GM12864 (cell line): Measurements from ENCODE around the gene HOXC9.

Experiments used
- DNase-seq: peaks from one replicate; pipeline ENCODE4 v3.0.0-alpha.2; 2011; ENCODE audit warnings: low read depth
- H3K4me3 ChIP-seq: 2 replicates; pipeline ENCODE4 v1.5.1; 2011; ENCODE audit warnings: mild to moderate bottlenecking, low read depth, low read length, control low read depth
- TF ChIP-seq, protein P1 (sequence below): IDR thresholded peaks from 2 replicates; pipeline ENCODE4 v1.5.1; 2011; ENCODE audit warnings: low read depth, mild to moderate bottlenecking, moderate library complexity, low read length, control low read depth, inconsistent platforms; ENCODE audit errors: missing control alignments

The HOXC9 gene

DNA sequence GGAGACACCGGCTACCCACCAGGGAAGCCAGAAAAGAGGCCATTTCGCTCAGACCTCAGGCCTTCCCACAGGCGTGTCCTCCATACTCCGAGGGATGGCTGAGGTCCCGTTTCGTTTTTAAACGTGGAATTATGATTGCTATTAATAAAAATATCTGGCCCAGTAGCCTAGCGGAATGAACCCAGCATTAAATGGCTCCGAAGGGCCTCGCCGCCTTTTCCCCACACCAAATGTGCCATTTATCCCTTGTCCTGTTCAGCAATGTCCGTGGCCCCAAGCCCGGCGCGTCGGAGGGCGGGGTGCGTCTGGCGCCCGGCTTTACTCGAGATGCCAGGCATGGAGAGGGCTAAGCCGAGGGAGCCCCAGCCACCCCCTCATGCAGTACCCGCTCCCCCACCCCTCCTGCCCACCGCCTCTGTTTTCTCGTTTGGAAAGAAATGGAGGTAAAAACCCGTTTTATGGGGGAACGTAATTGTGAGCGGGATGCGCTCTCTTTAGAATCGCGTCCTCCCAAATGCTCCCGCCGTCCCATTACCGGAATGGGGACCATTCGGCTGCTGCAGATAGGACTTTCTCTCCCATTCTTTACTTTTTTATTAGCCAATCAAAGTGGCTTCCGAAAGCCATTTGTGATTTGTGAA, 14.5 kb downstream of the HOXC9 start:
- no peak overlapping the region for H3K4me3 ChIP-seq
- TF ChIP-seq, protein P1, sequence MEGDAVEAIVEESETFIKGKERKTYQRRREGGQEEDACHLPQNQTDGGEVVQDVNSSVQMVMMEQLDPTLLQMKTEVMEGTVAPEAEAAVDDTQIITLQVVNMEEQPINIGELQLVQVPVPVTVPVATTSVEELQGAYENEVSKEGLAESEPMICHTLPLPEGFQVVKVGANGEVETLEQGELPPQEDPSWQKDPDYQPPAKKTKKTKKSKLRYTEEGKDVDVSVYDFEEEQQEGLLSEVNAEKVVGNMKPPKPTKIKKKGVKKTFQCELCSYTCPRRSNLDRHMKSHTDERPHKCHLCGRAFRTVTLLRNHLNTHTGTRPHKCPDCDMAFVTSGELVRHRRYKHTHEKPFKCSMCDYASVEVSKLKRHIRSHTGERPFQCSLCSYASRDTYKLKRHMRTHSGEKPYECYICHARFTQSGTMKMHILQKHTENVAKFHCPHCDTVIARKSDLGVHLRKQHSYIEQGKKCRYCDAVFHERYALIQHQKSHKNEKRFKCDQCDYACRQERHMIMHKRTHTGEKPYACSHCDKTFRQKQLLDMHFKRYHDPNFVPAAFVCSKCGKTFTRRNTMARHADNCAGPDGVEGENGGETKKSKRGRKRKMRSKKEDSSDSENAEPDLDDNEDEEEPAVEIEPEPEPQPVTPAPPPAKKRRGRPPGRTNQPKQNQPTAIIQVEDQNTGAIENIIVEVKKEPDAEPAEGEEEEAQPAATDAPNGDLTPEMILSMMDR = no peak
- DNase-seq = no peak

DNA sequence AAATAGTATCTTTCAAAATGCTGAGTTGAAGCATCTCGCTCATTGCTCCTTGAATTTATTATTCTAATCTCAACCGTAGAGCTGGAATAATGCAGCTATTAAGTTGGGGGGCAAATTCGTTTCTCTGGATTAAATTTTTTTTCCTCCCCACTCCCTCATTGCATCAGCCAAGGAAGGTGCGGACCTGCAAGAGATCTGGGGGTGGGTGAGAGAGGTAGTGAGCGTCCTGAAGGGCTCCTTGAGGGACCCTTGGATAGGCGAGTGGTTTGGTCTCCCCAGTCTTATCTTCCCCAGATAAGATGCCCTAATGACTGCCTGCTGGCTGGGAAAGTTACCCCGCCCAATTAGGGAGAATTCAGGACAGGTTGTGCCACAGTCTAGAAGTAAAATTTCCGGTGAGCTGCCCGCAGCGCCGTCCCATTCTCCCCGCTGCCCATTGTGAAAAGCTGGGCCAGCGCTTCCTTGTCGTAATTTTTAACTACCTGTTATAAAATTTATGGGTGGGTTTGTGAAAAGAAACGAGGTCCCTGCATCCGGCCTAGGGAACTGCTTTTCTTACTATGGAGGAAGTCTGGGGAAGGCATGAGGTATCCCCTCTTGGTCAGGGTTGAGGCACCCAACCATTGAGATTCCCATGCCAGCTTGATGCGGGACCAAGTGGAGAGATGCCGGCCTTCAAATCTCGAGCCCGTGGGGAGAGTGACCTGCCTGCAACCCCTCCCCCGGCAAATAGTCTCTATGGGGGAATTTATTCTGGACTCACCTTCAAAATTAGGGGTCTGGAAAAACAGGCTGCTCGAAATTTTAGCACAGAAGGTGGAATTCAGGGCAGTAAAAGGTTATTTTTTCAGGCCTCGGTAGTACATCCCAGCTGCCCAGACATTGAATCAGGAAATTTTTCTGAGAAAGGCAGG, 15.3 kb downstream of the HOXC9 start:
- TF ChIP-seq, protein P1 = no peak
- no peak for DNase-seq
- no peak overlapping the region for H3K4me3 ChIP-seq

DNA sequence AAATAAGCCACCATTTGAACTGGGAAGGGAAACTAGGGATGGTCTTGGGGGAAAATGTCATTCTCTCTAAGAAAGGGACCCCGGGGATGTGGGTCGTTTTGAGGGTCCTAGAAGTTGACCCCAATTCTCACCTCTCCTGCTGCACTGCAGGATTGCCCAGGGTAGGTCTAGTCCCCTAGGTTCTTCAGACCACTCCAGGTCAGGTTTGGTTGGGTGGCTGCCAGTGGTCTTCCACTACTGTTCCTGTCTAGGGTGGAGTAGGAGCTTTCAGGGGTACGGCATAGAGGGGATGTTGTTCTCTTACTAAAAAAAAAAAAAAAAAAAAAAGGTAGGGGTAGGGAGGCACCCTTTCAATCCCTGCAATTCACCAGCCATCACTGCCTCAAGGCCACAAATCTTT, 16.1 kb downstream of the HOXC9 start:
- no peak overlapping the region for H3K4me3 ChIP-seq
- no peak for DNase-seq
- TF ChIP-seq, protein P1 = no peak

DNA sequence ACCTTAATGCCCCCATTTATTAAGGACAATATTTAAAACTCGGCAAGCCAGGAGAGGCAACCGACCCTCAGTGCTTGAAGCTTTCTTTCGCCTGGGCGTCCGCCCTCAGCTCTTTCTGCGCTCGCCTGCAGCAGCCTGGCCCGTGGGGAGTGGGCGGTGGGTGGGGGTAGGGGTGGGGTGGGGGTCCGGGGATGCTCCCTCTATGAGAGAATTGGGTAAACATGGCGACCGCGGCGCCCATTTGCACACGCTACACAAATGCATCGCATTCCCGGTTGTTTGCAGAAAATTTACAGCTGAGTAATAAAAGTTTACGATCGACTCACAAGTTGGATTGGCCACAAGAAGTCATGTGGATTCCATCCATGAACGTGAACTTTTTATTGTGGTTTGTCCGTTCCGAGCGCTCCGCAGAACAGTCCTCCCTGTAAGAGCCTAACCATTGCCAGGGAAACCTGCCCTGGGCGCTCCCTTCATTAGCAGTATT, 16.6 kb downstream of the HOXC9 start:
- no peak for DNase-seq
- H3K4me3 ChIP-seq = no peak overlapping the region
- TF ChIP-seq, protein P1 = no peak

DNA sequence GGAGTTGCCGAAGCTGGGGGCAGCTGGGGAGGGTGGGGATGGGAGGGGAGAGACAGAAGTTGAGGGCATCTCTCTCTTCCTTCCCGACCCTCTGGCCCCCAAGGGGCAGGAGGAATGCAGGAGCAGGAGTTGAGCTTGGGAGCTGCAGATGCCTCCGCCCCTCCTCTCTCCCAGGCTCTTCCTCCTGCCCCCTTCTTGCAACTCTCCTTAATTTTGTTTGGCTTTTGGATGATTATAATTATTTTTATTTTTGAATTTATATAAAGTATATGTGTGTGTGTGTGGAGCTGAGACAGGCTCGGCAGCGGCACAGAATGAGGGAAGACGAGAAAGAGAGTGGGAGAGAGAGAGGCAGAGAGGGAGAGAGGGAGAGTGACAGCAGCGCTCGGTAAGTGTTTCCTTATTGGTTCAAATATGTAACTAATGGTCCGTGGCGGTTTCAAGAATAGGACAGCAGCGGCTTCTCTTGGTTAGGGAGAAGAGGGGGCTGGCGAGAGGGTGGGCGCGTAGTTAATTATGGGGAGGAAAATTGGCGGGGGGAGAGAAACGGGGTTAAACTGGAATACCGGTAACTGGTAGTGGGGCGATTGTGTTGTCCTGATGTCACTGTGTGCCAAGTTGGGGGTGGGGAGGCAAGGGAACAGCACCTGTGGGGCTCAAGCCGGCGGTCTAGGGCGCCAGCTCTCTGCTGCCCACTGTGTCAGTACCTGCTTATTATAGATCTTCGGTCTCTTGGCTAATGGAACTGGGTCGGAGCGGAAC, 17.2 kb downstream of the HOXC9 start:
- peak overlapping the region; percentile 54 for H3K4me3 ChIP-seq
- DNase-seq = no peak
- TF ChIP-seq, protein P1 = peak; percentile 23

DNA sequence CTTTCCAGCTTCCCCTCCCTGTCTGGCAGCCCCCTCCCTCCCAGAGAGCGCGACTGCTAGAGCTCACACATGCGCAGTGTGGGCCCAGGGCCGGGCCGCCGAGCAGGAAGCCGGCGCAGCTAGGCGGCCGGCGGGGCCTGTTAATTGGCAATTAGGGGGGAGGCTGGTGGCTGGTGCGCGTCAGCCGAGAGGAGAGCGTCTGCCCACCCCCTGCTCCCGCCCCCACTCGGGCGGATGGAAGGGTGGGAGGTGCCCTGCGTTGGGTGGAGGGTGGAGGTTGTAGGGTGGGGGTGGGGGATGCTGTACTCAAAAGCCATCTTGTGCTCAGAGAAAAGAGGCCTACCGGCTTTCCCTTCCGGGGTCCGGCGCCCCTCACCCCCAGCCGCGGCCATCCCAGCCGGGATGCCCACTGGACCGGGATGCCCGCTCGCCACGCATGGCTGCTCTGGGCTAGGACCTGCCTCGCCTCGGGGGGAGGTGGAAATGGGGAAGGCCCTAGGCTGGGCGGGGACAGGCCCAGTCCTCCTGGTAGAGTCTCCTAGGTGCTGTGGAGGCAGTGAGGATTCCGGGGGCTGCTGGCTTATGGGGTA, 18.0 kb downstream of the HOXC9 start:
- peak; percentile 49 for DNase-seq
- TF ChIP-seq, protein P1 = no peak
- H3K4me3 ChIP-seq = peak overlapping the region; percentile 54
